Fibroblast of mammary gland (primary cell): ENCODE data around the gene BMPER.
"Not testable (repeated sequence)": the region's sequence is repeated elsewhere in the genome, so short reads cannot be mapped to it uniquely, and the experiment has no call there.

ENCODE experiments used
- DNase-seq: peaks from one replicate; pipeline ENCODE4 v3.0.0-alpha.2; 2010; ENCODE audit warnings: low read depth
- H3K4me3 ChIP-seq: 2 replicates; pipeline ENCODE4 v1.5.1; 2011; ENCODE audit warnings: low read depth, mild to moderate bottlenecking, low read length, moderate library complexity; ENCODE audit not compliant: control insufficient read depth
- TF ChIP-seq, protein P1 (sequence below): conservative IDR thresholded peaks from 2 replicates; pipeline ENCODE4 v1.5.1; 2011; ENCODE audit warnings: low read depth, low read length, inconsistent platforms; ENCODE audit not compliant: control insufficient read depth, insufficient read depth

The BMPER gene

DNA sequence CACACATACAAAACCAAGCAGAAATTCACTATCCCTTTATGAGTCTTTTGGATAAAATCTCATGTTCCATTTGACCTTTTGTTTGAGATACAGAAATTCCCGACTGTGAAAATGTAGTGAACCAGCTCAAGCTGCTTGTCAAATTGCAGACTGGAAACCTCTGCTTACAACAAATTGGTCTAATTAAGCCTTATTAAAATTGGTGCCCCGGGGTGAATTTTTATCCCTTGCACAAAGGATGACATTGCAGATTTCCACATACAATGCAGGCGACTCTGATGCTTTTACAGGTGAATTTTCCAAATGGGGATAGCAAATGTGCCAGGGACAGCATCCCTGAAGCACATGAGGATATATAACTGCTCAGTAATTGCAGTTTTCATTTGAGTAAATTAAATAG, 257.3 kb downstream of the BMPER start:
- TF ChIP-seq, protein P1, sequence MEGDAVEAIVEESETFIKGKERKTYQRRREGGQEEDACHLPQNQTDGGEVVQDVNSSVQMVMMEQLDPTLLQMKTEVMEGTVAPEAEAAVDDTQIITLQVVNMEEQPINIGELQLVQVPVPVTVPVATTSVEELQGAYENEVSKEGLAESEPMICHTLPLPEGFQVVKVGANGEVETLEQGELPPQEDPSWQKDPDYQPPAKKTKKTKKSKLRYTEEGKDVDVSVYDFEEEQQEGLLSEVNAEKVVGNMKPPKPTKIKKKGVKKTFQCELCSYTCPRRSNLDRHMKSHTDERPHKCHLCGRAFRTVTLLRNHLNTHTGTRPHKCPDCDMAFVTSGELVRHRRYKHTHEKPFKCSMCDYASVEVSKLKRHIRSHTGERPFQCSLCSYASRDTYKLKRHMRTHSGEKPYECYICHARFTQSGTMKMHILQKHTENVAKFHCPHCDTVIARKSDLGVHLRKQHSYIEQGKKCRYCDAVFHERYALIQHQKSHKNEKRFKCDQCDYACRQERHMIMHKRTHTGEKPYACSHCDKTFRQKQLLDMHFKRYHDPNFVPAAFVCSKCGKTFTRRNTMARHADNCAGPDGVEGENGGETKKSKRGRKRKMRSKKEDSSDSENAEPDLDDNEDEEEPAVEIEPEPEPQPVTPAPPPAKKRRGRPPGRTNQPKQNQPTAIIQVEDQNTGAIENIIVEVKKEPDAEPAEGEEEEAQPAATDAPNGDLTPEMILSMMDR, result no peak
- DNase-seq, result no peak
- no peak overlapping the region for H3K4me3 ChIP-seq

DNA sequence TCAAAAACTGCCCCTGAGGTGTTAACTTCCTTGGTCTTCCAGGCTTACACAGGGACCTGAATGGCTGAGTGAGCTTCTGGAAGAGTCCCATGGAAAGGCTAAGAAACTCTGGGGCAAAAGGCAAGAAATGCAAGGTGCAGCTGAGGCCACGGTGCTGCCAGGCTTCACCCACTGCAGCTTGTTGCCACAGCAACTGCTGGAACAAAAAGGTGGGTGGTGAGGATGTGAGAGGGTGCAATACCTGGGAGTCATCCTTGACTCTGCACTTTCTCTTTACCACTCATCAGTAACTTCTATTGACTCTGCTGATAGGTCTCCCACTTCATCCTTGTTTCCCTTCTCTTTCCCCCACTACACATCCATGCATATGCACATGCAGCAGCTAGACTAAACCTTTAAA, 258.6 kb downstream of the BMPER start:
- TF ChIP-seq, protein P1, result no peak
- H3K4me3 ChIP-seq, result no peak overlapping the region
- DNase-seq, result no peak

DNA sequence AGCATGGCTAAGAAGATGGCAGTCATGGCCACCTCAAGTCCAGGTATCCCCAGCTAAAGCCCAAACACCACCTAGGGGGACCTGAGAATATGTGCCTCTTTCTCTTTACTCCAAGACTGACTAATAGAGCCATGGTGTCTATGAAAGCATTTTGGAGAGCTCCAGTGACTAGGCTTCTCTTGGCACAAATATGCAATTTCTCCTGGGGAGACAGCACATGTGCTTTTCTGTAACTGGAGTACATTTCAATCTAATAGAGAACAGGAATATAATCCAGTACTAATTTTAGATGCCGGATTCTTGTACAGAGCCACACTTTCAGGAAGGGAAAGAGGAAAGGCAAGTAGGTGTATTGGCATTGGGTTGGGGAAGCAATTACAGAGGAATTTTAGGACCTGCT, 260.1 kb downstream of the BMPER start:
- H3K4me3 ChIP-seq, result no peak overlapping the region
- peak; percentile 57 for DNase-seq

DNA sequence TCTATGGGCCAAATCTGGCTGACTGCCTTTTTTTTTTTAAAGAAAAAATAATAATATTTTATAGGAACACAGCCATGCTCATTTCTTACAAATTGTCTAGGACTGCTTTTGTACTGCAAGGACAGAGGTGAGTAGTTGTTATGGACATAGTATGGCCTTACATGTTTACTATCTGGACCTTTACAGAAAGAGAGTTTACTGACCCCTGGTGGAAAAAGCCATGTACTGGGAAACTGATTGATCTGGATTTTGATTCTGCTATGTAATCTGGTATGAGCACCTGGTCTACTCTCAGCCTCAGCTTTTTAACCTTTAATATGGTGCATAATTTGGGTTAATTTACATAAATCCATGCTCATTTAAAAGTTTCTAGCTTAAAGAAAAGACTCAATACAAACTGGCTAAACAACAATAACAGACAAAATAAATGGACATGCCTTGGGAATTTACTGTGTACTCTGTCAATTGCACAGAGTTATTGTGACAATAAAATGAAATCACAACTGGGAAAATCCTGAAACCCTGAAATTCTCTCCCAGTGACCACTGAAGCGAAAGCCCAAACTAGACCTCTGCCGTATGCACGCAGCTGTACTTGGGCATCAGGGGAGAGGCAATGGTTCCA, 260.7 kb downstream of the BMPER start:
- TF ChIP-seq, protein P1, result peak; percentile 82
- peak; percentile 72 for DNase-seq

More for the DNA sequence above, 260.1 kb downstream of the BMPER start:
- TF ChIP-seq, protein P1, result no peak

DNA sequence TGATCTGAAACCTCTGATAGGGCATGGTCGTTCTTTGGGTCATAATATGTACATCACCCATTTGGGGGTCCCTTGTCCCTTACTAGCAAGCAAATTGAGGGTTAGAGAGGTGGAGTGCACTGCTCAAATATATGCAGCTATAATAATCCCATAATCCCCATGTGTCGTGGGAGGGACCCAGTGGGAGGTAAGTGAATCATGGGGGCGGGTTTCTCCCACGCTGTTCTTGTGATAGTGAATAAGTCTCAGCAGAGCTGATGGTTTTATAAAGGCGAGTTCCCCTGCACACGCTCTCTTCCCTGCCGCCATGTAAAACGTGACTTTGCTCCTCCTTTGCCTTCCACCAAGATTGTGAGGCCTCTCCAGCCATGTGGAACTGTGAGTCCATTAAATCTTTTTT, 262.7 kb downstream of the BMPER start:
- TF ChIP-seq, protein P1, result no peak
- DNase-seq, result no peak
- no peak overlapping the region for H3K4me3 ChIP-seq

More for the DNA sequence above, 260.7 kb downstream of the BMPER start:
- H3K4me3 ChIP-seq, result no peak overlapping the region

DNA sequence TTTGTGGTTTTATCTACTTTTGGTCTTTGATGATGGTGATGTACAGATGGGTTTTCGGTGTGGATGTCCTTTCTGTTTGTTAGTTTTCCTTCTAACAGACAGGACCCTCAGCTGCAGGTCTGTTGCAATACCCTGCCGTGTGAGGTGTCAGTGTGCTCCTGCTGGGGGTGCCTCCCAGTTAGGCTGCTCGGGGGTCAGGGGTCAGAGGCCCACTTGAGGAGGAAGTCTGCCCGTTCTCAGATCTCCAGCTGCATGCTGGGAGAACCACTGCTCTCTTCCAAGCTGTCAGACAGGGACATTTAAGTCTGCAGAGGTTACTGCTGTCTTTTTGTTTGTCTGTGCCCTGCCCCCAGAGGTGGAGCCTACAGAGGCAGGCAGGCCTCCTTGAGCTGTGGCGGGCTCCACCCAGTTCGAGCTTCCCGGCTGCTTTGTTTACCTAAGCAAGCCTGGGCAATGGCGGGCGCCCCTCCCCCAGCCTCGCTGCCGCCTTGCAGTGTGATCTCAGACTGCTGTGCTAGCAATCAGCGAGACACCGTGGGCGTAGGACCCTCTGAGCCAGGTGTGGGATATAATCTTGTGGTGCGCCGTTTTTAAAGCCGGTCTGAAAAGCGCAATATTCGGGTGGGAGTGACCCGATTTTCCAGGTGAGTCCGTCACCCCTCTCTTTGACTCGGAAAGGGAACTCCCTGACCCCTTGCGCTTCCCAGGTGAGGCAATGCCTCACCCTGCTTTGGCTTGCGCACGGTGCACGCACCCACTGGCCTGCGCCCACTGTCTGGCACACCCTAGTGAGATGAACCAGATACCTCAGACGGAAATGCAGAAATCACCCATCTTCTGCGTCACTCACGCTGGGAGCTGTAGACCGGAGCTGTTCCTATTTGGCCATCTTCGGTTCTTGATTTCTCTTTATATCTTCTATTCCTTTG, 269.6 kb downstream of the BMPER start:
- DNase-seq, H3K4me3 ChIP-seq: not testable (repeated sequence)

DNA sequence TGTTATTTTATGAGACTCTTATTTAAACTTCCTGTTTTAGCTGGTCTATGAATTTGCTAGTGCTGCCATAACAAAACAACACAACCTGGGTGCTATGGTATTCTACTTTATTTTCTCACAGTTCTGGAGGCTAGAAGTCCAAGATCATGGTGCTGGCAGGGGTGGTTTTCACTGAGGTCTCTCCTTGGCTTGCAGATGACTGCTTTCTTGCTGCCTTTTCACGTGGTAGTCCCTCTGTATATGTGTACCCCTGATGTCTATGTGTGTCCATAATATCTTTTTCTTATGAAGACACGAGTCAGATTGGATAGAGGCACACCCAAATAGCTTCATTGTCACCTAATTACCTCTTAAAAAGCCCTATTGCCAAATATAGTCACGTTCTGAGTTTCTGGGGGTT, 270.5 kb downstream of the BMPER start:
- no peak for DNase-seq
- H3K4me3 ChIP-seq, result no peak overlapping the region
- TF ChIP-seq, protein P1, result no peak
